AG04450 (cell line): ENCODE data around the gene SHMT2. TPM values are rescaled to one million over a fixed set of nuclear protein-coding genes. Genes with fewer than 3 reads are reported as not detected.
A peak's percentile ranks its signal among the peaks of the same experiment; 100 is the strongest.

Experiments used
- CTCF ChIA-PET: fragments of 300-600, 350-600 bp; formaldehyde crosslinking; extraction: SDS; loops from one replicate; lab custom pipeline; 2022; ENCODE audit warnings: antibody characterized with exemption, inconsistent platforms; lab: Charles Lee
- POLR2A ChIA-PET: fragments of 350-600 bp; formaldehyde crosslinking; extraction: SDS; loops from one replicate; lab custom pipeline; 2021; ENCODE audit warnings: antibody characterized with exemption, inconsistent platforms; lab: Yijun Ruan, JAX
- DNase-seq: peaks from one replicate; pipeline ENCODE4 v3.0.0-alpha.2; 2011; ENCODE audit warnings: low read depth, low spot score
- H3K27ac ChIP-seq: one replicate; pipeline ENCODE4 v1.5.1; 2012; ENCODE audit warnings: low read depth, low read length, control low read depth
- H3K27me3 ChIP-seq: one replicate; pipeline ENCODE4 v1.6.0; 2012; ENCODE audit warnings: low read length; ENCODE audit not compliant: control insufficient read depth, insufficient read depth
- H3K4me3 ChIP-seq: 2 replicates; pipeline ENCODE4 v1.5.1; 2011; ENCODE audit warnings: mild to moderate bottlenecking, low read depth, low read length, control low read depth
- H3K9me3 ChIP-seq: 2 replicates; pipeline ENCODE4 v1.5.1; 2012; ENCODE audit warnings: low read length; ENCODE audit not compliant: control insufficient read depth, insufficient read depth
- polyA plus RNA-seq: library from polyadenylated mRNA; depleted of rRNA; stranded (reverse); fragments of >200 nt; gene quantifications from 2 replicates; pipeline ENCODE4 v1.2.3, GENCODE V29; 2011
- TF ChIP-seq, protein P1 (sequence below): IDR thresholded peaks from 2 replicates; pipeline ENCODE4 v1.5.1; 2011; ENCODE audit warnings: low read depth, low read length, control low read depth, inconsistent platforms

SHMT2 gene
- polyA plus RNA-seq, 1 experiment = 266 TPM

DNA sequence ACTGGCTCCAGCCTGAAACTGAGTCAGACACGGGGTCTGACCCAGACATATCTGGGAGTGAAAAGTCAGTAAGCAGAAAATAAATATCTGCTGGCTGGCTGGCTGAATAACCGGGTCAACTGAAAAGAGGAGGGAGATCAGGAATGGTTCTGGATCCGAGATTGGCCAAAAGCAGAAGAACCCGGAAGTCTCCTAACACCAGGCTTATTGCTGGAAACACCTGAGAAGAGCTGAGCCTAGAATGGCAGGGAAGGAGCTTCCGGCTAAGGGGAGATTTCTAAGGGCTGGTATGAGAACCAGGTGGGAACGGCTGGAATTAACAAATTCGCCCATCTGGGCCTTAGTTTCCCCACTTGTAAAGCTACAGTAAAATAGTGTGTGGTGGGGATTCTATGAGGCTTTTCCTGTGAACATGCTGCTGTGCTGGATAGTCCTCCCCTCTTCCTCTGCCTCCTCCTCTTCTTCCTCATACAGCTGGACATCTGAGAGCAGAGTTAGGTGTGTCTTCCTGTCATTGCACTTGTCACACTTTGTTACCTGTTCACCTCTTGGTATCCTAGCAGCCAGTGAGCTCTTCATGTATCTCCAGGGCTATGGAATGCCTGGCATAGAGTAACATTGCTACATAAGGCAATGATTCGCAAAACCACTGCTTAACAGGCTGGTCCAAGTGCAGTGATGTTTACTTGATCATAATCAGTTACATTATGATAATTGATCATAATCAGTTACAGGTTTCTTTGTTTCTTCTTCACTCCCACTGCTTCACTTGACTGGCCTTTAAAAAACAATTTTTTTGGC, 2.0 kb upstream of the SHMT2 start:
- H3K27me3 ChIP-seq = peaks cover 2% of the 10 kb centered on the region
- no peak overlapping the region for H3K27ac ChIP-seq
- H3K4me3 ChIP-seq = no peak overlapping the region
- no peak for DNase-seq
- TF ChIP-seq, protein P1, sequence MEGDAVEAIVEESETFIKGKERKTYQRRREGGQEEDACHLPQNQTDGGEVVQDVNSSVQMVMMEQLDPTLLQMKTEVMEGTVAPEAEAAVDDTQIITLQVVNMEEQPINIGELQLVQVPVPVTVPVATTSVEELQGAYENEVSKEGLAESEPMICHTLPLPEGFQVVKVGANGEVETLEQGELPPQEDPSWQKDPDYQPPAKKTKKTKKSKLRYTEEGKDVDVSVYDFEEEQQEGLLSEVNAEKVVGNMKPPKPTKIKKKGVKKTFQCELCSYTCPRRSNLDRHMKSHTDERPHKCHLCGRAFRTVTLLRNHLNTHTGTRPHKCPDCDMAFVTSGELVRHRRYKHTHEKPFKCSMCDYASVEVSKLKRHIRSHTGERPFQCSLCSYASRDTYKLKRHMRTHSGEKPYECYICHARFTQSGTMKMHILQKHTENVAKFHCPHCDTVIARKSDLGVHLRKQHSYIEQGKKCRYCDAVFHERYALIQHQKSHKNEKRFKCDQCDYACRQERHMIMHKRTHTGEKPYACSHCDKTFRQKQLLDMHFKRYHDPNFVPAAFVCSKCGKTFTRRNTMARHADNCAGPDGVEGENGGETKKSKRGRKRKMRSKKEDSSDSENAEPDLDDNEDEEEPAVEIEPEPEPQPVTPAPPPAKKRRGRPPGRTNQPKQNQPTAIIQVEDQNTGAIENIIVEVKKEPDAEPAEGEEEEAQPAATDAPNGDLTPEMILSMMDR = no peak
- ChIA-PET POLR2A (no interaction called here), CTCF (interaction anchor here (0.6 to 3.1 kb wide), 6 partner anchors 9 to 23 kb away, joined by 3 to 28 read pairs (median 12); a partner anchor contains a TSS)
- H3K9me3 ChIP-seq = no peaks in the 10 kb centered on the region

DNA sequence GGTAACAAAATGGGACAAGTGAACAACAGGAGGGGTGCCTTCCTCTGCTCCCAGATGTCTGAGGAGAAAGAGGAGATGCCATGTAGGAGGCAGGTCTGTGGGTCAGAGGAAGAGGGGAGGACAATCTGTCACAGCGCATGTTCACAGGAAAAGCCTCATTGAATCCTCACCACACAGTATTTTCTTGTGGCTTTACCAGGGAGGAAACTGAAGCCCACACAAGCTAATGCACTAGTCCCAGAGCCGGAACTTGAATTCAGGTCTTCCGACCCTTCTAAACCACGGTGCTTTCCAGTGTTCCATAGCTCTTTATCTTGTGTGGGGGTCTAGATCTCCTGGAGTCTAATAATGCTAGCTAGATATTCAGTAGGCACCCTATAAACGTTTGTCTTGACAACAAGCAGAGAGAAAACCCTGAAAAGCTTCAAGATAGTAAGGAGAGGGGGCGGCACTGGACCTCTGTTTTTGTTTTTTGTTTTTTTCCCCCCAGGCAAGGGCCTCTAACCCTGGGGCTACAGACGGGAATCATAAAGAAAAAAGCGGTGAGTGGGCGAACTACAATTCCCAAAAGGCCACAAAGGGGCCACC, 371 bp upstream of the SHMT2 start:
- no peak for DNase-seq
- ChIA-PET POLR2A (interaction anchor here (0.8 to 2.6 kb wide), 11 partner anchors 8 to 141 kb away, joined by 3 to 58 read pairs (median 5); partner anchors contain the start of genes NXPH4 and STAT6), CTCF (interaction anchor here (0.8 to 4.8 kb wide), 6 partner anchors 10 to 230 kb away, joined by 4 to 46 read pairs (median 24); partner anchors contain the start of gene GLI1)
- Histone ChIP-seq H3K27ac (peak overlapping the region; percentile 99), H3K9me3 (no peaks in the 10 kb centered on the region), H3K4me3 (peak overlapping the region; percentile 87), H3K27me3 (no peaks in the 10 kb centered on the region)
- TF ChIP-seq, protein P1 = 0 out of 2 replicates have a peak, but pooled peaks have one; percentile 11

DNA sequence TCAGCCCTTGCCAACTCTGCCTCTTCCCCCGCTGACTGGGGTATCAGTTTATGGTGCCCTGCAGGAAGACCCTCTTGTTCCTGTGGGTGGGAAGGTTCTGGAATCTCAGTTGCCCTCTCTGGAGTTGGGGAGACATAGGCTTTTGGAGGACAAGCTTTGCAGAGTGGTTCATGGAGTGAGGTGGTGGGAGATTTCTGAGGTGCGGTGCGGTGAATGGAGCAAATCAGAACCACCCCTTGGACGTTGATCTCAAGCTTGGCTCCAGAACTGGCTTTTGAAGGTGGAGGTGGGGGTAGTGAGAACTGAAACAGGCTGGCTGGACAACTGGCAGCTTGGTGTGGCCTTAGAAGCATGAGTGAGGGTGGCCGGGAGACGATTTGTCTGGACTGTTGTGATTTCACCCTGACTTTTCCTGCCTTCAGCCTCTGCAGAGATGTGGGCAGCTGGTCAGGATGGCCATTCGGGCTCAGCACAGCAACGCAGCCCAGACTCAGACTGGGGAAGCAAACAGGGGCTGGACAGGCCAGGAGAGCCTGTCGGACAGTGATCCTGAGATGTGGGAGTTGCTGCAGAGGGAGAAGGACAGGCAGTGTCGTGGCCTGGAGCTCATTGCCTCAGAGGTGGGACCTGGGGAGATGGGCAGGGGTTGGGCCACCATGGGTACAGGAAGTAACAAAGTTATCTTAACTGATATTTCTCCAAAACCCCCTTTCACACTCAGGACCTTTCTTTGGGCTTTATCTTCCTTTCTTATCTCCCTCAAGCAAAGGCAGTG, 1.1 kb downstream of the SHMT2 start:
- peak overlapping the region; percentile 99 for H3K27ac ChIP-seq
- no peak for DNase-seq
- TF ChIP-seq, protein P1 = no peak
- ChIA-PET POLR2A (interaction anchor here (0.6 to 2.6 kb wide), 8 partner anchors 9 to 142 kb away, joined by 3 to 58 read pairs (median 8); partner anchors contain the start of genes NAB2, NXPH4 and STAT6), CTCF (interaction anchor here (2.0 to 4.8 kb wide), 5 partner anchors 8 to 228 kb away, joined by 7 to 46 read pairs (median 41); partner anchors contain the start of gene GLI1)
- no peaks in the 10 kb centered on the region for H3K27me3 ChIP-seq
- H3K9me3 ChIP-seq = no peaks in the 10 kb centered on the region
- peak overlapping the region; percentile 87 for H3K4me3 ChIP-seq

DNA sequence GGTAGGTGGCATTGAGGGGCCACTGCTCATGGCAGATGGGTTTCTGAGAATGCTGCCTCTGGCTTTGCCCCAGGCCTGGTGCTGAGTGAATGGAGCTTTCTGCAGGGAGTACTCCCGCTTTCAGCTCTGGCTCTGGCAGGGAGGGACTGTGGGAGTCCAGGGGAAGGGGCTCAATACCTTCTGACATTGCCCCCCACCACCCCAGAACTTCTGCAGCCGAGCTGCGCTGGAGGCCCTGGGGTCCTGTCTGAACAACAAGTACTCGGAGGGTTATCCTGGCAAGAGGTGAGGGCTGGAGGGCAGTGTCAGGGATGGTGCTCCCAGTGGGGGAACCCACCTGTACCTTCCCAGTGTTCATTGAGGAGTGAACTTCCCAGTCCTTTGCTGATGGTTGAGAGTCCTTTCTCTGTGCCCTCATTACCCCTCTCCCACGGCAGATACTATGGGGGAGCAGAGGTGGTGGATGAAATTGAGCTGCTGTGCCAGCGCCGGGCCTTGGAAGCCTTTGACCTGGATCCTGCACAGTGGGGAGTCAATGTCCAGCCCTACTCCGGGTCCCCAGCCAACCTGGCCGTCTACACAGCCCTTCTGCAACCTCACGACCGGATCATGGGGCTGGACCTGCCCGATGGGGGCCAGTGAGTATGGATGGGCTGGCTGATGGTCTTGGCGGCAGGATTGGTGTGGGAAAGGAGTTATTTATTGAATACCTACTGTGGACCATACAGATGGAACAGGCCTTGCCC, 1.9 kb downstream of the SHMT2 start:
- TF ChIP-seq, protein P1 = no peak
- ChIA-PET POLR2A (interaction anchor here (2.1 to 2.6 kb wide), 3 partner anchors 8 to 120 kb away, joined by 10 to 58 read pairs (median 24); partner anchors contain the start of genes NXPH4 and STAT6), CTCF (interaction anchor here (0.9 to 4.8 kb wide), 6 partner anchors 8 to 222 kb away, joined by 3 to 46 read pairs (median 30); no protein-coding TSS in a partner anchor)
- H3K27ac ChIP-seq = no peak overlapping the region
- no peaks in the 10 kb centered on the region for H3K9me3 ChIP-seq
- DNase-seq = no peak
- H3K4me3 ChIP-seq = peak overlapping the region; percentile 87
- no peaks in the 10 kb centered on the region for H3K27me3 ChIP-seq
